Medulla oblongata (tissue), 1 donor: Measurements from ENCODE around the gene PRKAR1B.

Experiments
- DNase-seq: peaks from one replicate; pipeline ENCODE4 v3.0.0-alpha.2; 2015; ENCODE audit errors: extremely low spot score

PRKAR1B gene

GRCh38 chr7:721619-722248 lies 5.3 kb downstream of the PRKAR1B start:
- DNase-seq = no peak

DNA sequence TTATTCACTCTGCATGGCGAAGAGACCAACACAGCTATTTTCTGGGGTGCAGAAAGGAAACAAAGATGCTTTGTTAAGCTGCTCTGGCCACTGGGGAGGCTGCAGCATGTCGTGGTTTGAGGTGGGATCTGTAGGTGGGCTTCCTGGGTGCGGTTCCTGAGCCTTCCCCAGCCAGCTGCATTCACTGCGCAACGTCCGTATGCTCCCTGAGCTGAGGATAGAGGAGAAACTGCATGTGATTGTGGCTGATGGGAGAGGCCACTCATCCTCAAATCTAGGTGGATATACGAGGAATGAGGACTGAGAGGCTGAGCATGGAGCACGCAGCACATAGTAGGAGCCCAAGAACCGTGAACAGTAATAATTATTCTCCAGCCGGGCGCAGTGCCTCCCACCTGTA lies 10.4 kb downstream of the PRKAR1B start:
- no peak for DNase-seq

DNA sequence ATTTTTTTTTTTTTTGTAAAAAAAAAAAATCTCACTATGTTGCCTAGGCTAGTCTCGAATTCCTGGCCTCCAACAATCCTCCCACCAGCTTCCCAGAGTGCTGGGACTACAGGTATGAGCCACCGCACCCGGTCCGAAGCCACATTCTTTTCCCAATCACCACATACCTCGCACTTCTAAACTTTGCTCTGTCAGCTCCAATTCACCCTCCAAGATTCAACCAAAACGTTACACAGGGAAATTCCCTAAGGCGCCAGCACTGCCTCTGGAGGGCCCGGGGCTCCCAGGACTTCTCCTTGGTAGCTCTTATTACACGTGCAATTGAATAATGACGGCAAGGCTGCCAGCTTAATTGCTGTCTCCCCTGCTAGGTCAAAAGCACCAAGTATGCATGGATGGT lies 10.9 kb downstream of the PRKAR1B start:
- DNase-seq = no peak

DNA sequence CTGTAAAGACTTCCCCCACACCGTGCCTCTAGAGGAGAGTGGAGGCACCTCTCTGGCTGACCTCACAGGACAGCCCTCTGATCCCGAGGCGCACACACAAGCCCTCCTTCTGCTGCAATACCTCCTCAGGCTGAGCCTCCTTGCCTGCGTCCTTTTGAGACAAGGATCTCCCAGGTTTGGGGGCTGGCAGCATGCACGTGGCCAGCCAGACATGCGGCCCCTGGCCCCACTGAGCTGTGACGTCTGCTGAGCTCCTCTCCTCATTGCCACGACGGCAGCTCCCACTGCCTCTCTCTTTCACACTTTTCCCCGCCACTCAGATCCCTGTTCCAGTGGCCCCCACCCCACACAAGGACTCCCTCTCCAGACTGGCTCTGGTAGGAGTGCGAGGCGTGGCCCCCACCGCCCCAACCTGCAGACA lies 12.8 kb downstream of the PRKAR1B start:
- no peak for DNase-seq

DNA sequence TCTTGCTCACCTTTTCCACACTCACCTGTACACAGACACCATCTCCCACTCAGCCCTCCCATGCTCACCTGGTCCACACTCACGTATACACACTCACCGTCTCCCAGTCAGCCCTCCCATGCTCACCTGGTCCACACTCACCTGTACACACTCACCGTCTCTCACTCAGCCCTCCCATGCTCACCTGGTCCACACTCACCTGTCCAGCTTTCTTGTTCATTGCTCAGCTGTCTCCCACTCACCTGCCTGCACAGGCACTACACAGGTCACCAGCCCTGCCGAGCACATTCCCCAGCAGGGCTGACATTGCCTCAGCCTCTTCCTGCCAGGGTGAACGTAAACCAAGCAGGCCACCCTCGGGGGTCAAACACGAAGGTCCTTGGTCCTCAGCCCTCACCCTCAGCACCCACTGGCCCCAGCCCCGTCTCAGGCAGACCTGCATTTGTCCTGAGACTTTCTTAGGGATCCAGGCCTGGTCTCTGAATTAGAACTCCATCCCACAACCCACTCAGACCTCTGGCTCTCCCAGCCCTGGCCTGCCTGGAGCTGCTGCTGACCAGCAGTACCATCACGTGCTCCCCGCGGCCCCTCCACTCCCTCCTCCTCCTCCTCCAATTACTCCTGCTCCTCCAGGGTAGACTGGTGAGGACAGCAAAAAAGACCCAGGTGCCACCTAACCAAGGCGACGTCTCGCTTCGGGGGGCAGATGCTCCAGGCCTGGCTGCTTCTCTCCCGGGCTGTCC lies 13.4 kb downstream of the PRKAR1B start:
- no peak for DNase-seq

GRCh38 chr7:713139-713457 lies 14.0 kb downstream of the PRKAR1B start:
- DNase-seq = no peak

DNA sequence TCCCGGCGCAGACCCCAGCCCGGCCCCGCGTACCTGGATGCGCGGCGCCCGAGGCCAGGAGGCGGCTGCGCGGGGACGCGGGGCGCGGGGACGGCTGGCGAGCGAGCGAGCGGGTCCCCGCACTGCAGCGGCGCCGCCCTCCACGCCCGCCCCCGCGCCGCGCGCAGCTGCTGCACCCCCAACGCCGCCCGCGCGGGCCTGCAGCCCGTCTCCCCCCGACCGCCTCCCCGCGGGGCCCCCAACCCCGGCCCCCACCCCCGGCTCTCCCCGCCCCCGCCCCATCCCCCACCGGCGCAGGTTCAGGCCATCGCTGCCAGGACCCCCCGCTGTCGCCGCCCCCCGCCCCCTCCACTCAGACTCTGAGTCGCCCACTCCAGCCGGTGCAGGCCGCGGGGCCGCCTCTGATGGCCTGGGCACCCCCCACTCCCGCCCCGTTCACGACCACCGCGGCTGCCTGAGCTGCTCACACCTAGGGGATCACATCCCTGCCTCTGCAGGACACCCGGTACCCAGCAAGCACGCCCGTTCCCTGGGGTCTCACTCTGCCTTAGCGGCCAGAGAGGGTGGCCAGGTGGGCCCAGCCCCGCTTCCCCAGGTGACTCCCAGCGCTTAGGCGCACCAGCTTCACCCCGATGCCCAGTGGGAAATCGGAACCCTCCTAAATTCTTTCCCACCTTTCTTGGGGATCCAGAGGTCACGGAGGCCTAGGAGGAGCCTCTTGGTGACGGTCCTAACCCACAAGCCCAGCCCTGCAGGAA lies 14.5 kb downstream of the PRKAR1B start:
- DNase-seq = no peak

DNA sequence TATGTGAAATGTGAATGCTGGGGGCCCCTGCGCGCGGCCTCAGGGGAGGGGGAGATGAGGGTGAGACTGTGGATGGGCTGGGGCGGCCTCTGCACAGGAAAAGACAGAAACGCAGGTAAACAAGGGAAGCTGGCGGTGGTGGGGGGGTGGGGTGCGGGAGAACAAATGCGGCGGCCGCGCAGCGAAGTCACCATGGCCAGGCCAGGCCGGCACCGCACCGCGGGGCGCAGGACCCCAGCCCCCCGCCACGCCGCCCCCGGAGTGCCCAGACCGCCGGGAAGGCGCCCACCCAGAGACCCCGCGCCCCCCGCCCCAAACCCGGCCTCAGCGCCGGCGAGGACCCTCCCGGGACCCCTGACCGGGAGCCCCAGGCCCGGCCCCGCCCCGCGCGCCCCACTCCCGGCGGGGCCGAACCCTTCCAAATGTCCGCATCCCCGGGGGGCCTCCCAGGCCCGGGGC lies 15.1 kb downstream of the PRKAR1B start:
- DNase-seq = no peak

GRCh38 chr7:711093-711921 lies 15.8 kb downstream of the PRKAR1B start:
- DNase-seq = no peak

DNA sequence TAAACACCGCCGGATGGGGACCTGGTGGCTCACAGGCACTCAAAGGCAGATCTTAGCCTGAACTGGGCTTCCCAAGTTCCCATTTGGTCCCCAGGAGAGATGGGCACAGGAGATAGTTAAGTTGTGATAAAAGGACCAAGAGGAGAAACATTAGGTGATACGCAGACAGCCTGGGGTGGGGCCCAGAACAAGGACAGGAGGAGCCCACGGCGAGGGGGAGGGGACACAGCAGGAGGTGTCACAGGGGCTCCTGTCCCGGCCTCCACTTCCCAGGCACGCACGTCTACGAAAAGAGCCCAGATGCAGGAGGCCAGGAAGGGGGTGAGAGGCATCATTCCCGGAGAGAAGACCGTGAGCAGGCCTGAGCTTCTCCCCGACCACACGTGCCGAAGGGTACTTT lies 16.9 kb downstream of the PRKAR1B start:
- no peak for DNase-seq

DNA sequence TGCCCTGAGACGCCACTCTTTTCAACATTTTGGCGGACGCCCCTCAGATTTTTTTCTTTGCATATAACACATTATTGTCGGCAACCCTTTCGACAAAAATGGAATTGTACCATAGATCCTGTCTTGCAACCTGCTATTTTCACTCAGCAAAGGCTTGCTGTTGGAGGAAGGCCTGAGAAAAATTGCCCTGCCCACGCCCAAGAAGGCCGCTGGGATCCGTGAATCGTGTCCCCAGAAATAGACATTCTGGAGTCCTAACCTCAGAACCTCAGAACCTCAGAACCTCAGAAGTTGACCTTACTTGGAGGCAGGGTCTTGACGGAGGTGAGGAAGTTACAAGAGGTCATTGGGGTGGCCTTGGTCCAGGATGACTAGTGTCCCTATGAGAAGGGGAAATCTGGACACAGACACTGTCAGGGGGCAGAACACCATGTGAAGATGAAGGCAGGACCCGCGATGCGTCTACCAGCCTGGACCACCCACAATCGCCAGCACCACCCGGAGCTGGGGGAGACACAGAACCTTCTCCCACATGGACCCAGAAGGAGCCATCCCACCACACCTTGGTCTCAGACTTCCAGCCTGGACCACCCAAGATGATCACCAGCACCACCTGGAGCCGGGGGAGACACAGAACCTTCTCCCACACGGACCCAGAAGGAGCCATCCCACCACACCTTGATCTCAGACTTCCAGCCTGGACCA lies 19.6 kb downstream of the PRKAR1B start:
- no peak for DNase-seq

DNA sequence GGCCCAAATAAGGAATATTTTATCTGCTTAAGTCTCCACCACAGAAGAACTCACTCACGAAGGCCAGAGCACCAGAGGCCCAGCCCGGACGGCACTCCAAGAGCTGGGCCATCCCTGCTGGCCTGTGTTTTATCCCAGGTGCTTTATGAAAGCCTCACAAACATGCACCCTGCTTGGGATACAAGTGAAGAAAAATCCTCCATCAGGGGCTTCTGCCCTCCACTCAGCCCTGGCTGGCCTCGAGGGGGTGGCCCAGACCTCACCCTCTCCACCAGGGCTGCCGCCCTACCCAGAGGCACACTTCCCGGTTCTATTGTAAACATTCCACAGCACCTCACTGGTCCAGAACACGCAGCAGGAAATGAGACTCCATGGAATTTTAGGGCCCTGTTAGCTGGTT lies 20.4 kb downstream of the PRKAR1B start:
- DNase-seq = no peak

GRCh38 chr7:703049-703448 lies 24.0 kb downstream of the PRKAR1B start:
- DNase-seq = no peak

DNA sequence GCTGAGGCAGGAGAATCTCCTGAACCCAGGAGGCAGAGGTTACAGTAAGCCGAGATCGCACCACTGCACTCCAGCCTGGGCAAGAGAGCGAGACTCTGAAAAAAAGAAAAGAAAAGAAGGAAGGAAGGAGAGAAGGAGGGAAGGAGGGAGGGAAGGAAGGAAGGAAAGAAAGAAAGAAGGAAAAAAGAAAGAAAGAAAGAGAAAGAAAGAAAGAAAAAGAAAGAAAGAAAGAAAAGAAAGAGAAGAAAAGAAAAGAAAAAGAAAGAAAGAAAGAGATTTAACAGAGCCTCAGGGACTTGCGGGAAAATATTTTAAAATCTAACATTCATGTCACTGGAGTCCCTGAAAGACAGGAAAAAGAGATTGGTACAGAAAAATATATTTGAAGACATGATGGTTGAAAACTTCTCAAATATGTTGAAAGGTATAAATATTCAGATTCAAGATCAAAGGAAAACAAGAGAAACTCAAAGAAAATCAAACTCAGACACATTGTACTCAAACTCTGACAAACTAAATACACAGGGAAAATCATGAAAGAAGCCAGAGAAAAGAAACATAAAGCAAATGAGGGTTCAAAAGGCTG lies 25.9 kb downstream of the PRKAR1B start:
- DNase-seq = no peak

DNA sequence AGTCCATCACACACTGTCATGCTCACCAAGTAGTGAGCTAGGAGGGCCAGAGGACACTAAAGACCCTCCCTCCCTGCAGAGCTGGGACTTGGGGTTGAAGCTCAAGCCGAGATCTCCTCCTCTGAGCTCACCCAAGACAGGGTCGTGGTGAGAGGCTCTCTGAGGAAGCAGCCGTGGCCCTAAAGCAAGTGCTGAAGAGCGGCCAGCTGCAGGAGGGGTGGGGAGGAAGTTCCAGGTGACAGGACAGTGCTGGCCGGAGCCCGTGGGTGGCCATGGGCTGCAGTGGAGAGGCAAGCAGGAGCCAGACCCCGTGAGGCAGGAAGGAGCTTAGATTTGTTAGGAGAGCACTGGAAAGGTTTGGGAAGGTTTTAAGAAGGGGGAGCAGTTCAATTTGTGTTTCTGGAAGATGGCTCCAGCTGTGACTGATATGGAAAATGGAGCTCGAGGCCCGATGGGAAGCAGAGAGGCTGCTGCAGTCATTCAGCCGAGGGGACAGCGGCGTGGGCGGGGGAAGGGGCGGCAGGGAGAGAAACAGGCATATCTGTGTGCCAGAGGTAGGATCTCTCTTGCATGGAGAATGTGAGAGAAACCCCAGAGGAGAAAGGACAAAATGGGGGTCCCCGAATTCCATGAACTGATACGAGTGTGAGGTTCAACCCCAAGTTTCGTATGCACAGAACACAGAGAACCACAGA lies 27.5 kb downstream of the PRKAR1B start:
- DNase-seq = no peak

DNA sequence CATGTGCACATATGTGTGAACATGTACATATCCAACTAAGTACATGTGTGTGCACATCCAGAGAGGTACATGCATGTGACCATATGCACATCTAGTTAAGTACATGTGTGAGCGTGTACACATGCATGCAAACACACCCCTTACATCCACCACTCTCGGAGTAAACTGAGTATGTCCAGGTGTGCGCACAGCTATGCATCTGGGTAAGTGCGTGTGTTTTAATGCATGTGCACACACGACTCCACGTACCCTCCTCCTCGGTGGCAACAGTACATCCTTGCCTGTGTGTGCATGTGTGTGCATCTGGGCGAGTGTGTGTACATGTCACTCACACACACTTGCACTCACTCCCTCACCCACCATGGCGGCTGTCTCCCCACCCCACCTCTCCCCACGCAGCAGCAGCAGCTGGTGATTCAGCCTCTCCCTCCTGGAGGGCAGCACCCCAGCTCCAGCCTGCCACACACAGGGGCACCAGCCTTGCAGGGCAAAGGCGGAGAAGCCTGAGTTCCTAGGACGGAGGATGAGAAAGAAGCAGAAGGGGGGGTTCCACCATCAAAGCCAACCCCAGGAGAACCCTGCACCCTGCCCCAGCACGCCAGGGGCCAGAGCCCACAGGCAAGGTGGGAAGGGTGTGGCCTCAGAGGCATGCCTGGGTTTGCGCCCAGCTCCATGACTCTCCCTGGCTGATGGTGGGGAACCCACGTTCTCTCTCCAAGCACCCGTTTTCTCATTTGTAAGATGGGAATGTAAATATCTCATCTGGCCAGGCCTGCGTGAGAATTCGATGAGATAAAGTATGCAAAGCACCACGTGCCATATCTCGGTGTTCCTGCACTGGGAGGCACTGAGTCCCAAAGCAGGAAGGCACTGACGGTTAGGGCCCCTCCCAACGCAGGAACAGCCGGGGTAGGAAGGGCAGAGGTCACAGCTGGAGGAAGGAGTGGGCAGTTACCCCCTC lies 28.3 kb downstream of the PRKAR1B start:
- DNase-seq = no peak

DNA sequence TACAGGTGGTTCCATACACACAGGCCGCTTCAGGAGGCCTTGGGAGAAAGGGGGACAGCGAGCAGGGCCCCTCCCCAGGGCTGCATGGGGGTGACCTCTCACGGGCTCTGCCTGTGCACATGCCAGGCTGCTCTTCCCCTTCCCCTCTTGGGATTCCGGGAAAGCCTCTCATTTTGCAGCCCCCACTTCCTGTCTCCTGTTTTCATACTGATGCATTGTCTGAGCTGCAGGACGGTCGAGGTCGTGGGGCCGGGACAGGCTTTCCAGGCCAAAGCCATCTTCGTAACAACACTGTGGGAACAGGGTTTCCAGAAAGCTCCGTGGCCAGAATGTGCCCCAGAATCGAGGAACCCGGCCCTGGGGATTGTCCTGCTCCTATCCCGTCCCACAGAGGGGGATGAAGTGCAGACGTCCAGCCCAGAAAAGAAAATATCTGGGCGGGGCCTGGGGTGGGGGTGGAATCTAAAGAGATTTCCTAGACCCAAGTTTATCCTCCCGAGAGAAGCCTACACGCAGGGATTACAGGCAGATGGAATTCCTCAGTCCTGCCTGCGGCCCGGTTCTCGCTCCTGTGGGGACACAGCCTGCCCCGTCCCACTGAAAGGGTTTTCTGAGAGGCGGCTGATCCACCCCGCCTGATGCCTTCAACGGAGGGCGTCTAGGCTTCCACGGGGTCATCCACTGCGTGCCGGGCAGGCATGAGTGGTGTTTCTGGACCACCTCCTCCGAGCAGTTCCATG lies 30.1 kb downstream of the PRKAR1B start:
- DNase-seq = no peak

DNA sequence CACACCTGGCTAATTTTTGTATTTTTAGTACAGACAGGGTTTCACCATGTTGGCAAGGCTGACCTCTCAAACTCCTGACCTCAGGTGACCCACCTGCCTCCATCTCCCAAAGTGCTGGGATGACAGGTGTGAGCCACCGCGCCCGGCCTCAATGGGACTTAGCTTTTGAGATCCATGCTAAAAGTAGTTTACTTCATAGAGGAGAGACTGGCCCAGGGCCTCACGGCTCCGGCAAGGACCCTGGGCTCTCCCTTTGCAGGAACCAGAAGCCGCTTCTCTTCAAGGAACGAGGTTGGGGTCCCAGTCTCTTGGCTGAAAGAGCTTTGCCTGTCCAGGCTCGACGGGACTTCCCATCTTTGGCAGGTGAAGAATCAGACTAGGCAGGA lies 30.7 kb downstream of the PRKAR1B start:
- DNase-seq = no peak

GRCh38 chr7:693280-693679 lies 33.8 kb downstream of the PRKAR1B start:
- no peak for DNase-seq
